ENCODE results near the gene MYOZ1. TPM values are rescaled to one million over a fixed set of nuclear protein-coding genes. Genes with fewer than 3 reads are reported as not detected.

The MYOZ1 gene
- polyA plus RNA-seq, 1 of the 3 experiments (the other 2 are of a cell fraction): 0.26 TPM

GRCh38 chr10:73589563-73590126 lies 51.6 kb downstream of the MYOZ1 start:
- H3K36me3 ChIP-seq (replicated peaks in 1 of 2; ENCODE audit: control insufficient read depth in 1 of 2, insufficient read depth in 2 of 2, low read length in 1 of 2): no peaks in the 10 kb centered on the region
- peak overlapping the region; percentile 28; the same call in 1 of the 2 replicates for H3K4me2 ChIP-seq
- CTCF ChIA-PET: interaction anchor here (0.9 to 2.0 kb wide), 3 partner anchors 12 to 87 kb away, joined by 3 to 6 read pairs (median 3); no protein-coding TSS in a partner anchor
- no peaks in the 10 kb centered on the region; the same call in 1 of the 2 replicates for H3K79me2 ChIP-seq (ENCODE audit: insufficient read depth)
- no peaks in the 10 kb centered on the region for H3K9me2 ChIP-seq
- 72% methylated on average over 3 of the region's 3 CpGs for WGBS (ENCODE audit: low lambda C conversion rate)
- TF ChIP-seq GABPA (IDR thresholded peaks at IDR 0.05; ENCODE audit: low read depth): no peak
- TF ChIP-seq FOSL2 (IDR thresholded peaks at IDR 0.05; ENCODE audit: borderline replicate concordance, low read depth): no peak
- TF ChIP-seq MAX (IDR thresholded peaks at IDR 0.05; ENCODE audit: low read depth): 0 out of 2 replicates have a peak, but pooled peaks have one; percentile 24
- peak overlapping the region in 1 of 2 experiments; percentile 30; a peak in 1 of 4 replicates for H3K27ac ChIP-seq (ENCODE audit: low read depth in 2 of 2, low read length in 1 of 2)
- no peaks in the 10 kb centered on the region for H3K27me3 ChIP-seq (ENCODE audit: insufficient read depth)
- H3F3A ChIP-seq (replicated peaks; ENCODE audit: insufficient read depth): peaks cover 35% of the 10 kb centered on the region
- no peaks in the 10 kb centered on the region for H3K9me3 ChIP-seq
- H3K9ac ChIP-seq: no peak overlapping the region
- H3K4me3 ChIP-seq (ENCODE audit: low read depth in 2 of 2, low read length in 1 of 2): no peak overlapping the region
- DNase-seq: no peak
- no peak overlapping the region for H2AFZ ChIP-seq (ENCODE audit: low read depth)
- no peaks in the 10 kb centered on the region for H4K20me1 ChIP-seq (ENCODE audit: insufficient read depth)
- peaks cover 2 to 35% of the 10 kb centered on the region in 2 experiments for H3K4me1 ChIP-seq (ENCODE audit: control insufficient read depth in 1 of 2, insufficient read depth in 2 of 2, low read depth in 1 of 2, low read length in 1 of 2)
- POLR2A ChIA-PET: no interaction called here

DNA sequence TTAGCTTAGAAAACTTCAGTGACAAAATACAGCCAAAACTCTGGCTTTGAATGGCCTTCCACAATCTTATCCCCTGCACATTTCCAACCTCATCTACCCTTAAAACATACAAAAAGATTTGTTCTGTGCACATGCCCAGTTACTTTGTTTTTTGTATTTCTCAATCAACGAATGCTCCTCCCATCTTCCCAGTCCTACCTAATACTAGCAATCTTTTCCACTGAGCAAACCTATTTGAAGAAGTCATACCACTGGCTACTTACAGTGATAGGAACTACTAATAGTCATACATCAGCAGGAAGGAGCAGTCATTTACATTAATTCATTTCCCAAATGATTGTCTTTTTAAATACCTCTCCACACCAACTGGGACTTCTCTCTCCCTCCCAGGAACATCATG lies 52.6 kb downstream of the MYOZ1 start:
- H3K4me2 ChIP-seq: no peak overlapping the region
- POLR2A ChIA-PET: no interaction called here
- CTCF ChIA-PET: no interaction called here
- no peaks in the 10 kb centered on the region for H3K36me3 ChIP-seq (replicated peaks in 1 of 2; ENCODE audit: control insufficient read depth in 1 of 2, insufficient read depth in 2 of 2, low read length in 1 of 2)
- H2AFZ ChIP-seq (ENCODE audit: low read depth): no peak overlapping the region
- no peaks in the 10 kb centered on the region for H3K9me3 ChIP-seq
- H3K9ac ChIP-seq: no peak overlapping the region
- no peak overlapping the region for H3K4me3 ChIP-seq (ENCODE audit: low read depth in 2 of 2, low read length in 1 of 2)
- 95% methylated on average over 1 of the region's 1 CpG for WGBS (ENCODE audit: low lambda C conversion rate)
- H3K79me2 ChIP-seq (ENCODE audit: insufficient read depth): no peaks in the 10 kb centered on the region; the same call in 1 of the 2 replicates
- H4K20me1 ChIP-seq (ENCODE audit: insufficient read depth): no peaks in the 10 kb centered on the region
- peak overlapping the region in 1 of 2 experiments; percentile 30; a peak in 1 of 4 replicates for H3K27ac ChIP-seq (ENCODE audit: low read depth in 2 of 2, low read length in 1 of 2)
- no peaks in the 10 kb centered on the region for H3K27me3 ChIP-seq (ENCODE audit: insufficient read depth)
- DNase-seq: no peak
- peaks cover 35% of the 10 kb centered on the region for H3F3A ChIP-seq (replicated peaks; ENCODE audit: insufficient read depth)
- no peak for TF ChIP-seq NFIC (IDR thresholded peaks at IDR 0.05; ENCODE audit: borderline replicate concordance)
- TF ChIP-seq YY1 (IDR thresholded peaks at IDR 0.05; ENCODE audit: low read depth): no peak
- no peak for TF ChIP-seq RAD21 (IDR thresholded peaks at IDR 0.05; ENCODE audit: low read length)
- TF ChIP-seq GABPA (IDR thresholded peaks at IDR 0.05; ENCODE audit: low read depth): no peak
- no peak for TF ChIP-seq USF2 (IDR thresholded peaks at IDR 0.05; ENCODE audit: borderline replicate concordance, low read depth, low read length)
- no peak for TF ChIP-seq MAX (IDR thresholded peaks at IDR 0.05; ENCODE audit: low read depth)
- TF ChIP-seq RXRA (IDR thresholded peaks at IDR 0.05; ENCODE audit: borderline replicate concordance, low read depth): no peak
- no peak for TF ChIP-seq NRF1 (IDR thresholded peaks at IDR 0.05; ENCODE audit: low read depth, low read length)
- no peak for TF ChIP-seq TCF12 (IDR thresholded peaks at IDR 0.05)
- TF ChIP-seq GATA2 (CRISPR knock-in tag; IDR thresholded peaks at IDR 0.05): no peak
- no peak for TF ChIP-seq EP300 (IDR thresholded peaks at IDR 0.05; ENCODE audit: borderline replicate concordance in 1 of 2, low read depth in 1 of 2, low read length in 1 of 2)
- no peak for TF ChIP-seq IRF3 (IDR thresholded peaks at IDR 0.05; ENCODE audit: low read depth, low read length)
- no peak for TF ChIP-seq RFX5 (IDR thresholded peaks at IDR 0.05; ENCODE audit: low read length)
- no peak for TF ChIP-seq RCOR1 (IDR thresholded peaks at IDR 0.05; ENCODE audit: low read length)
- TF ChIP-seq, protein P1, sequence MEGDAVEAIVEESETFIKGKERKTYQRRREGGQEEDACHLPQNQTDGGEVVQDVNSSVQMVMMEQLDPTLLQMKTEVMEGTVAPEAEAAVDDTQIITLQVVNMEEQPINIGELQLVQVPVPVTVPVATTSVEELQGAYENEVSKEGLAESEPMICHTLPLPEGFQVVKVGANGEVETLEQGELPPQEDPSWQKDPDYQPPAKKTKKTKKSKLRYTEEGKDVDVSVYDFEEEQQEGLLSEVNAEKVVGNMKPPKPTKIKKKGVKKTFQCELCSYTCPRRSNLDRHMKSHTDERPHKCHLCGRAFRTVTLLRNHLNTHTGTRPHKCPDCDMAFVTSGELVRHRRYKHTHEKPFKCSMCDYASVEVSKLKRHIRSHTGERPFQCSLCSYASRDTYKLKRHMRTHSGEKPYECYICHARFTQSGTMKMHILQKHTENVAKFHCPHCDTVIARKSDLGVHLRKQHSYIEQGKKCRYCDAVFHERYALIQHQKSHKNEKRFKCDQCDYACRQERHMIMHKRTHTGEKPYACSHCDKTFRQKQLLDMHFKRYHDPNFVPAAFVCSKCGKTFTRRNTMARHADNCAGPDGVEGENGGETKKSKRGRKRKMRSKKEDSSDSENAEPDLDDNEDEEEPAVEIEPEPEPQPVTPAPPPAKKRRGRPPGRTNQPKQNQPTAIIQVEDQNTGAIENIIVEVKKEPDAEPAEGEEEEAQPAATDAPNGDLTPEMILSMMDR (IDR thresholded peaks at IDR 0.05): no peak
- no peak for TF ChIP-seq FOSL2 (IDR thresholded peaks at IDR 0.05; ENCODE audit: borderline replicate concordance, low read depth)
- H3K4me1 ChIP-seq (ENCODE audit: control insufficient read depth in 1 of 2, insufficient read depth in 2 of 2, low read depth in 1 of 2, low read length in 1 of 2): peaks cover 2 to 35% of the 10 kb centered on the region in 2 experiments
- H3K9me2 ChIP-seq: no peaks in the 10 kb centered on the region
